ENCODE measurements around the gene CEP128.

The CEP128 gene

GRCh38 chr14:80867798-80868197 is 73.7 kb downstream of the CEP128 start:
- Histone ChIP-seq H3K27me3 (ENCODE audit: control insufficient read depth, insufficient read depth, low read length) (no peaks in the 10 kb centered on the region), H3K4me1 (ENCODE audit: control insufficient read depth, insufficient read depth, low read length) (no peaks in the 10 kb centered on the region), H3K9ac (ENCODE audit: low read depth, low read length) (no peak overlapping the region), H3K36me3 (ENCODE audit: control insufficient read depth, insufficient read depth, low read length) (no peaks in the 10 kb centered on the region), H3K9me3 (ENCODE audit: control insufficient read depth, insufficient read depth, low read length) (no peaks in the 10 kb centered on the region), H3K4me3 (ENCODE audit: low read depth, low read length) (no peak overlapping the region)

DNA sequence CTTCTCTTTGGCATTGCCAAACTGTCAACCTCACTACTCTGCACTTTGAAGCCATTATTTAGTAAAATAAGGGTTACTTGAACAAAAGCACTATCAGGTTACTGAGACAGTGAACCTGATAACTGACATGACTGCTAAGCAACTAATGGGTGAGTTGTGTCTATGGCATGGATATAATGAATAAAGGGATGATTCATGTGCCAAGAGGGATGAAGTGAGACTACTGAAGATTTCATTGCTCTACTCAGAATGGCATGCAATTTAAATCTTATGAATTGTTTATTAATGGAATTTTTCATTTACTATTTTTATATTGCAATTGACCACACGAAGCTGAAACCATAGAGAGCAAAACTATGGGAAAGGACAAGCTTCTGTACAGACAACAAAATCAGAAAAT is 74.4 kb downstream of the CEP128 start:
- Histone ChIP-seq H3K4me3 (ENCODE audit: low read depth, low read length) (no peak overlapping the region), H3K4me1 (ENCODE audit: control insufficient read depth, insufficient read depth, low read length) (no peaks in the 10 kb centered on the region), H3K9ac (ENCODE audit: low read depth, low read length) (no peak overlapping the region), H3K27me3 (ENCODE audit: control insufficient read depth, insufficient read depth, low read length) (no peaks in the 10 kb centered on the region), H3K9me3 (ENCODE audit: control insufficient read depth, insufficient read depth, low read length) (no peaks in the 10 kb centered on the region), H3K36me3 (ENCODE audit: control insufficient read depth, insufficient read depth, low read length) (no peaks in the 10 kb centered on the region)

GRCh38 chr14:80865565-80865964 is 76.0 kb downstream of the CEP128 start:
- H3K4me1 ChIP-seq (ENCODE audit: control insufficient read depth, insufficient read depth, low read length) = no peaks in the 10 kb centered on the region
- no peaks in the 10 kb centered on the region for H3K36me3 ChIP-seq (ENCODE audit: control insufficient read depth, insufficient read depth, low read length)
- H3K4me3 ChIP-seq (ENCODE audit: low read depth, low read length) = no peak overlapping the region
- H3K9me3 ChIP-seq (ENCODE audit: control insufficient read depth, insufficient read depth, low read length) = no peaks in the 10 kb centered on the region
- no peaks in the 10 kb centered on the region for H3K27me3 ChIP-seq (ENCODE audit: control insufficient read depth, insufficient read depth, low read length)
- no peak overlapping the region for H3K9ac ChIP-seq (ENCODE audit: low read depth, low read length)

DNA sequence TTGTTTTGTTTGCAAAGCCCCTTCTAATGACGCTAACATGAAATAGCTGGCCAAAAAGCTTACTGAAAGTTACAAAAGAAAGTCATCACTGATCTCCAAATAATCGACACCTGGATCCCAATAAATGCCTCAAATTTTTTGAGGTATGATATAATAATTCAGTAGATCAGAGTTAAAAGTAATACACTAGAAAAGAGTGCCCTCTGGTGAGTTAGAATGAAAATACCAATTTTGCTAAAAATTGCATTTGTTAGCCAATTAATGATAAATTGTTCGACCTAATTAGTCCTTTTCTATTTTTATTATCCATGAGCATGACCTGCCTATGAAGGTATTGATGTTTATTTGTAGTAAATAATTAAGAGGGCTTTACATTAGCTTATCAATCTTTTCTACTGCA is 78.6 kb downstream of the CEP128 start:
- Histone ChIP-seq H3K4me3 (ENCODE audit: low read depth, low read length) (no peak overlapping the region), H3K36me3 (ENCODE audit: control insufficient read depth, insufficient read depth, low read length) (no peaks in the 10 kb centered on the region), H3K27me3 (ENCODE audit: control insufficient read depth, insufficient read depth, low read length) (no peaks in the 10 kb centered on the region), H3K4me1 (ENCODE audit: control insufficient read depth, insufficient read depth, low read length) (no peaks in the 10 kb centered on the region), H3K9me3 (ENCODE audit: control insufficient read depth, insufficient read depth, low read length) (no peaks in the 10 kb centered on the region), H3K9ac (ENCODE audit: low read depth, low read length) (no peak overlapping the region)

DNA sequence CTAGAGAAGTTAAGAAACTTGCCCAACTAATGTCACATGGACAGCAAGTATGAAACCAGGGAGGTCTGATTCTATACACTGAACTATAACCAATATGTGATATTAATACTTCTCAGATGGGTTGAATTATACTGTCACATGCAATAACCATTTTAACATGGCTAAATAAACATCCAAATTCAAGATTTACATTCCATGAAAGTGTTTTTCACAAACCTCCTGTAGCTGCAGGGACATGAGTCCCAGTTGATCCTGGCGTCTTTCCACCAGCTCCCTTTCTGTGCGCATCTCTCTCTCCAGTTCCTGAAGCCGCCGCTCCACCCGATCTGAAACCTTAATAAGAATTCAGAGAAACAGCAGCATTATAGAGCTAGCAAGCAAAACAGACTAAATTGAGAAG is 79.0 kb downstream of the CEP128 start:
- no peaks in the 10 kb centered on the region for H3K9me3 ChIP-seq (ENCODE audit: control insufficient read depth, insufficient read depth, low read length)
- no peaks in the 10 kb centered on the region for H3K36me3 ChIP-seq (ENCODE audit: control insufficient read depth, insufficient read depth, low read length)
- no peak overlapping the region for H3K4me3 ChIP-seq (ENCODE audit: low read depth, low read length)
- no peaks in the 10 kb centered on the region for H3K27me3 ChIP-seq (ENCODE audit: control insufficient read depth, insufficient read depth, low read length)
- no peaks in the 10 kb centered on the region for H3K4me1 ChIP-seq (ENCODE audit: control insufficient read depth, insufficient read depth, low read length)
- no peak overlapping the region for H3K9ac ChIP-seq (ENCODE audit: low read depth, low read length)

DNA sequence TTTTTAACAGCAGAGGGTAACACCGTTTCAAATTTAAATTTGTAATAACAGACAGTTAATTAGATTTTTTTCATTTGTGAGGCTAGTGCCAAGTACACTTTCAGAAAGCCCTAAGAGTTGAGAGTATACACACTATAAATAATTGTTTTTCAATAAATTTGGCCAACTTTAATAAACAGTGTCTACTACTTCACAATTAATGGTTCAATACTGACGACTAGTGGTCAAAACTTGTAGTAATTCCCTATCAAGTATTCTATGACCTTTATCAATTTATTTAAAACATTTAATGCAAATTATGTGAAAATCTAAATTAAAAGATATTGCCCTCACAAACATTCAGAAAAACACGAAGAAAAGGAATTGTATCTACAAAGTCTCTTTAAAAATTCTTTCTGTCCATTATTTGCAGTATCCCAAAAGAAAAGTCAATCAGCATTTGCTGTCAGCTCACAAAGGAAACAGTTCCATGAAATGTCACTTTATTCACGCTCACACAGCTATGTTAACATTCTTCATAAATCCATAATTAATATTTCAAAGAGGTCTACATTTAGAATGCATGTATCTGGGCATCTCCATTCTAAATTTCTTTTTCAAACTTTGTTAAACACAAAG is 91.2 kb downstream of the CEP128 start:
- Histone ChIP-seq H3K9ac (ENCODE audit: low read depth, low read length) (no peak overlapping the region), H3K4me1 (ENCODE audit: control insufficient read depth, insufficient read depth, low read length) (no peaks in the 10 kb centered on the region), H3K9me3 (ENCODE audit: control insufficient read depth, insufficient read depth, low read length) (no peaks in the 10 kb centered on the region), H3K4me3 (ENCODE audit: low read depth, low read length) (no peak overlapping the region), H3K36me3 (ENCODE audit: control insufficient read depth, insufficient read depth, low read length) (no peaks in the 10 kb centered on the region), H3K27me3 (ENCODE audit: control insufficient read depth, insufficient read depth, low read length) (no peaks in the 10 kb centered on the region)

- no peaks in the 10 kb centered on the region for H3K4me1 ChIP-seq (ENCODE audit: control insufficient read depth, insufficient read depth, low read length)
- no peak overlapping the region for H3K4me3 ChIP-seq (ENCODE audit: low read depth, low read length)
- H3K9ac ChIP-seq (ENCODE audit: low read depth, low read length) = no peak overlapping the region
- H3K36me3 ChIP-seq (ENCODE audit: control insufficient read depth, insufficient read depth, low read length) = no peaks in the 10 kb centered on the region
- H3K9me3 ChIP-seq (ENCODE audit: control insufficient read depth, insufficient read depth, low read length) = no peaks in the 10 kb centered on the region
- no peaks in the 10 kb centered on the region for H3K27me3 ChIP-seq (ENCODE audit: control insufficient read depth, insufficient read depth, low read length)
These were observed 94.5 kb downstream of the CEP128 start for GRCh38 chr14:80847070-80847469.

GRCh38 chr14:80845856-80846255 is 95.7 kb downstream of the CEP128 start:
- no peak overlapping the region for H3K4me3 ChIP-seq (ENCODE audit: low read depth, low read length)
- no peaks in the 10 kb centered on the region for H3K9me3 ChIP-seq (ENCODE audit: control insufficient read depth, insufficient read depth, low read length)
- no peaks in the 10 kb centered on the region for H3K27me3 ChIP-seq (ENCODE audit: control insufficient read depth, insufficient read depth, low read length)
- no peak overlapping the region for H3K9ac ChIP-seq (ENCODE audit: low read depth, low read length)
- no peaks in the 10 kb centered on the region for H3K36me3 ChIP-seq (ENCODE audit: control insufficient read depth, insufficient read depth, low read length)
- H3K4me1 ChIP-seq (ENCODE audit: control insufficient read depth, insufficient read depth, low read length) = no peaks in the 10 kb centered on the region

GRCh38 chr14:80844872-80845271 is 96.7 kb downstream of the CEP128 start:
- no peaks in the 10 kb centered on the region for H3K27me3 ChIP-seq (ENCODE audit: control insufficient read depth, insufficient read depth, low read length)
- H3K36me3 ChIP-seq (ENCODE audit: control insufficient read depth, insufficient read depth, low read length) = no peaks in the 10 kb centered on the region
- H3K9ac ChIP-seq (ENCODE audit: low read depth, low read length) = no peak overlapping the region
- no peak overlapping the region for H3K4me3 ChIP-seq (ENCODE audit: low read depth, low read length)
- no peaks in the 10 kb centered on the region for H3K4me1 ChIP-seq (ENCODE audit: control insufficient read depth, insufficient read depth, low read length)
- H3K9me3 ChIP-seq (ENCODE audit: control insufficient read depth, insufficient read depth, low read length) = no peaks in the 10 kb centered on the region

DNA sequence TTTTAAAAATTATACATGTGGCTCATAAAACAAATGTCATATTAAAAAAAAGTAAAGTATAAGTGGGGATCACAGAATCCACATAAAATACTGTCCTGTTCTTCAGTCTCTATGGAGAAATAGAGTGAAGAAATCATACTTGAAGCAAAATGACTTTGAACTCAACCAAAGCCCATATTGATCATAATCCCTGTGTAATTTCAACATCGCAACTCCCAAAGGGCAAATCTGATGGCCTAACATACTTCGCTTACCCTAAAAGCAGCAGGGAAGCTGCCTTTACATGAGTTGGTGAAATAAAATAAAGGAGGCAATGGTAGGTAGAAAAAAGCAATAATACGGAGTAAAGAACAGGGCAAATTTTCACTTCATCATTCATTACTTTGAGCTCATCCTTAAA is 101.8 kb downstream of the CEP128 start:
- no peak overlapping the region for H3K9ac ChIP-seq (ENCODE audit: low read depth, low read length)
- no peak overlapping the region for H3K4me3 ChIP-seq (ENCODE audit: low read depth, low read length)
- H3K36me3 ChIP-seq (ENCODE audit: control insufficient read depth, insufficient read depth, low read length) = no peaks in the 10 kb centered on the region
- no peaks in the 10 kb centered on the region for H3K4me1 ChIP-seq (ENCODE audit: control insufficient read depth, insufficient read depth, low read length)
- H3K9me3 ChIP-seq (ENCODE audit: control insufficient read depth, insufficient read depth, low read length) = no peaks in the 10 kb centered on the region
- H3K27me3 ChIP-seq (ENCODE audit: control insufficient read depth, insufficient read depth, low read length) = no peaks in the 10 kb centered on the region

DNA sequence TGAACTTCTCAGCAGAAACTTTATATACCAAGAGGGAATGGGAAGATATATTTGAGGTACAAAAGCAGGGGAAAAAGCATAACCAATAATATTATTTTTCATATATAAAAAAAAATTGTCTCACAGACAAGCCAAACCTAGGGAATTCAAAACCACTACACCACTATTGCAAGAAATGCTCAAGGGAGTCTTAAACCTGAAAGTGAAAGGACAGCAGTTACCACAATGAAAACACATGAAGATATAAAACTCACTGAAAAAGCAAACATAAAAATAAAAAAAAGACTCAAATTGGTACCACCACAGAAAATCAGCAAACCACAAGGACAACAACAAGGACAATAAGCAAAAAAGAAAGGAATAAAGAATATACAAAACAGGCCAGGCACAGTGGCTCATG is 131.9 kb downstream of the CEP128 start:
- Histone ChIP-seq H3K9ac (ENCODE audit: low read depth, low read length) (no peak overlapping the region), H3K36me3 (ENCODE audit: control insufficient read depth, insufficient read depth, low read length) (no peaks in the 10 kb centered on the region), H3K4me1 (ENCODE audit: control insufficient read depth, insufficient read depth, low read length) (no peaks in the 10 kb centered on the region), H3K9me3 (ENCODE audit: control insufficient read depth, insufficient read depth, low read length) (no peaks in the 10 kb centered on the region), H3K4me3 (ENCODE audit: low read depth, low read length) (no peak overlapping the region), H3K27me3 (ENCODE audit: control insufficient read depth, insufficient read depth, low read length) (no peaks in the 10 kb centered on the region)

GRCh38 chr14:80805136-80805535 is 136.4 kb downstream of the CEP128 start:
- Histone ChIP-seq H3K4me3 (ENCODE audit: low read depth, low read length) (no peak overlapping the region), H3K36me3 (ENCODE audit: control insufficient read depth, insufficient read depth, low read length) (no peaks in the 10 kb centered on the region), H3K9ac (ENCODE audit: low read depth, low read length) (no peak overlapping the region), H3K9me3 (ENCODE audit: control insufficient read depth, insufficient read depth, low read length) (no peaks in the 10 kb centered on the region), H3K4me1 (ENCODE audit: control insufficient read depth, insufficient read depth, low read length) (no peaks in the 10 kb centered on the region), H3K27me3 (ENCODE audit: control insufficient read depth, insufficient read depth, low read length) (no peaks in the 10 kb centered on the region)
